ENCODE measurements around the gene GLDN.

The GLDN gene

DNA sequence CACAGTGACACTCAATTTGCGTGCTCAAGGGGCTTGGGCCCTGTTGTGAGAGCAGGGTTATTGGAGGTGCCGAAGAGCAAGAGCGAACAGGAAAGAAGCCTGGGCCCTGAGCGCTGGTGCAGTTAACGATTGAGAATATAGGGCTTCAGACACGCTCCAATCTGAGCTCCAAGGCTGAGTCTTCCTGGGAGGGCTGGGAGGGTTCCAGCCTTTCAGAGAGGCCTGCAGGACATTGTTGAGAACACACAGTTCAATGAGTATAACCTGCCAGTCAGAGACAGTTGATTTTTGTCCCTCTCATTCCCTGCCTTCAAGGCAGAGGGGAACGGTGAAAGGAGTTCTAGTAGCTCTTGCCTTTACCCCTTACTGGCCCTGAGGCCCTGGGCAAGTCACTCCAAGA is 47.3 kb downstream of the GLDN start:
- no peak overlapping the region for H3K4me3 ChIP-seq (ENCODE audit: low read length)
- DNase-seq (ENCODE audit: low read depth) = no peak
- no peak for TF ChIP-seq CTCF (IDR thresholded peaks at IDR 0.05; ENCODE audit: insufficient read depth, low read depth, low read length, missing control alignments)

DNA sequence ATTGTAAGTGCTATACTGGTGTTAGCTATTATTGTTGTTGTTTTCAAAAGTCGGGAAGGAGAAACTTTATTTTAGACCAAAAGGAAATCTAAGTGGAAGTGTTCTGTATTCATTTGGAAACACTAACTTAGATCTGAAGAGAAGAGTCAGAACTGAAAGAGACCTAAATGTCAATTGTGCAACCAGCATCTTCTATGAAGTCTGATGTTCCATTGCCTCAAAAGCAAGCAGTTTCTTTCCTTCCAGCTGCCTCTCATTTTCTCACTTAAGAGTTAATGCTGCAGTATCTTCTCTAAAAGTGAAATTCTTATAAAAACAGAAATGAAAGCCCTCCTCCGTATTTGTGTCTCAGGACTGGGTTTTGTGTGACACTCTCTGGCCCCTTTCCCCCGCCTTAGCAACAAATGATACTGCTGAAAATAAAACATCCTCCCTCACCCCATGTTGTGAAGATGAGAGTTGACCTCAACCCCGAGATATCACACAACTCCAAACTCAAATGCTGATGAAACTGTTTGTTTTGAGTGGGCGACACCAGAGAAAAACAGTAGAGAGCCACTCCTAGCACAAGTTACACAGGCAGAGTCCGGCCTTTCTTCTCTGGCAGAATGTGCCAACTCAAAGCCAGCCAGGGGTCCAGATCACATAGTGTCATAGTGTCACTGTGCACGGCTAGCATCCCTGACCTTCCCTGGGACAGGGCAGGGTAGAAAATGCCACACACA is 48.9 kb downstream of the GLDN start:
- TF ChIP-seq CTCF (IDR thresholded peaks at IDR 0.05; ENCODE audit: insufficient read depth, low read depth, low read length, missing control alignments) = no peak
- no peak for DNase-seq (ENCODE audit: low read depth)
- no peak overlapping the region for H3K4me3 ChIP-seq (ENCODE audit: low read length)

- no peak for TF ChIP-seq CTCF (IDR thresholded peaks at IDR 0.05; ENCODE audit: insufficient read depth, low read depth, low read length, missing control alignments)
- no peak for DNase-seq (ENCODE audit: low read depth)
- no peak overlapping the region for H3K4me3 ChIP-seq (ENCODE audit: low read length)
These were observed 49.5 kb downstream of the GLDN start for GRCh38 chr15:51390966-51391422.

DNA sequence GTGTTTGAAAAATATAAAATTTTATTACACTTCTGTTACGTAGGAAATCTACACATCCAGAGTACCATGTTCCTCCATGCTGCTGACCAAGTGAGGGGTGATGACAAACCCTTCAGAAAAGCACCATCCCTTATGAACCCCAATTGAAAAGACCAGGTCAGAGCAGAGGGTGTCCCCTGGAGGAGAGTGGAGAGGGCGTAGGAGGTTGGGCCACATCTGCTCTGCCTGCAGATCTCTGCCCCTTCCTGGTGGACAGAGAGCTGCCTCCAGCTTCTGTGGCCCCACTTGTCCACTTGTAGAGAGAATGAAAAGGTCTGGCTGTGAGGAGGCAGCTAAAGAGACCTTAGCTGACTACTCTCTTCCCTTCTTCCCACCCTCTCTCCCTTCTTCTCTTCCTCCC is 55.5 kb downstream of the GLDN start:
- TF ChIP-seq CTCF (IDR thresholded peaks at IDR 0.05; ENCODE audit: insufficient read depth, low read depth, low read length, missing control alignments) = no peak
- no peak overlapping the region for H3K4me3 ChIP-seq (ENCODE audit: low read length)
- DNase-seq (ENCODE audit: low read depth) = no peak

DNA sequence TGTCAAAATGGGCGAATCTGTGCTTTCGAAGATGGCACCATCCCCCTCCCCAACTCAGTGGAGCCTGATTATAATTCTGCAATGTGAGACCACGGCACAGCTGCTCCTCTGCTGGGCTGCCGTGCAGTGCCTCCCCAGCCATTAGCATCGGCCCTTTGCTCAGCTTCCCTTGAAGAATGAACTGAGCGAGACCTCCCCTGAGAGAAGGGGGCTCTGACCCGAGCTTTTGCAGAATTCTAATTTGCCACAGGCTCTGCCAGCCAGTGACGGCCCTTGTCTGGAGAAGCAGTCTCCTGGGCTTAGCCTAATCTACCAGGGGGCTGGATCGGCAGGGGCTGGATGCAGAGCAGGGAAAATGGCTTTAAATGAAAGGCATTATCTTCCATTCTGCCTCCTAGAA is 57.2 kb downstream of the GLDN start:
- H3K4me3 ChIP-seq (ENCODE audit: low read length) = no peak overlapping the region
- TF ChIP-seq CTCF (IDR thresholded peaks at IDR 0.05; ENCODE audit: insufficient read depth, low read depth, low read length, missing control alignments) = no peak
- DNase-seq (ENCODE audit: low read depth) = no peak

DNA sequence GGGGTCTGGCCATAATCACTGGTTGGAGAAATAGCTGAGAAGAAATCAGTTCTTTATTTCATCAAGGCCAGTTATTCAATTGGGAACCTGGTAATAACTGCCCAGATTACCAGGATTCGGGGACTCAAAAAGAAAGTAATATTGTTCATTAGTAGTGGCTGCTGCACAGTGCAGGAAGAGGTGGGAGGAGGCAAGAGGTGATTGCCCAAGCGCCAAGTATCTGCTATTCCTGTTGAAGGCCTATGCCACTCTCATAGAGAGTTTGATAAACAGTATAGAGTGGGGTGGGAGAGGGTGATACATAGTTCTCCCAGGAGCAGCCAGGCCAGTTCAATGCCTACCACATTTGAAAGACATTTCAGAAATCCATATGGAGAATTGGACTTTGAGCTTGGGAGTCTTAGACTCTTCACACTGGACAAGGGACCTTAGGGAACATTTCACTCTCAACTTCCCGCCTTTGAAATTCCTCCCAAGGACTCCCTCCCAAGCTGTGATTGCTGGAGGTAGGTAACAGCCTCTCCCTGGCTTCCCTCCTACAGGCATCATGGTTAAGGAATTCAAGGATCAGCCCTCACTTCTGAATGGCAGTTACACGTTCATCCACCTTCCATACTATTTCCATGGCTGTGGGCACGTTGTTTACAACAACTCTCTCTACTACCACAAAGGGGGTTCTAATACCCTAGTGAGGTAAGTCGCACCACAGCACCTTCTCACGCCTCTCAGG is 59.8 kb downstream of the GLDN start:
- no peak for DNase-seq (ENCODE audit: low read depth)
- no peak for TF ChIP-seq CTCF (IDR thresholded peaks at IDR 0.05; ENCODE audit: insufficient read depth, low read depth, low read length, missing control alignments)
- H3K4me3 ChIP-seq (ENCODE audit: low read length) = no peak overlapping the region
